ENCODE data around the gene BCL10. TPM values are rescaled to one million over a fixed set of nuclear protein-coding genes. Genes with fewer than 3 reads are reported as not detected.

BCL10 gene
- polyA plus RNA-seq, 1 of the 3 experiments (the other 2 are of a cell fraction), result 5.8 TPM

DNA sequence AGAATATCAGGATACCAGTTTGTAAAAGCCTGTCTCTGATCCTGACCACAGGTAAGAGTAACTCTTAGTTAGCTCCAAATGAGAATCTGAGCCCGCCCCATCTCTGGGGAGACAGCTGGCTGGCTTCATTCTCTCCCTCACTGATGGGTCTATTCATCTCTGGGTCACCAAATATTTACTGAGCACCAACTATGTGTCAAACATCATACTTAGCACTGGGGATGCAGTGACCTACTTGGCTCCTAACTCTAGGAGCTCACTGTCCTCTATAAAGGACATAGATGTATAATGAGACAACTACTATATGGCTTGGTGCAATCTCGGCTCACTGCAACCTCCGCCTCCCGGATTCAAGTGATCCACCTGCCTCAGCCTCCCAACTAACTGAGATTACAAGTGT, 29.8 kb upstream of the BCL10 start:
- no peak overlapping the region for H3K9ac ChIP-seq
- no peak overlapping the region for H3K27ac ChIP-seq (ENCODE audit: low read depth in 2 of 2, low read length in 1 of 2)
- H3F3A ChIP-seq (replicated peaks; ENCODE audit: insufficient read depth), result peaks cover 17% of the 10 kb centered on the region
- TF ChIP-seq USF1 (IDR thresholded peaks at IDR 0.05; ENCODE audit: borderline replicate concordance, low read depth) (no peak), TCF12 (IDR thresholded peaks at IDR 0.05) (no peak), EP300 (IDR thresholded peaks at IDR 0.05; ENCODE audit: borderline replicate concordance in 1 of 2, low read depth in 1 of 2, low read length in 1 of 2) (no peak), JUND (IDR thresholded peaks at IDR 0.05) (no peak), GABPA (IDR thresholded peaks at IDR 0.05; ENCODE audit: low read depth) (no peak)
- TF ChIP-seq, protein P1, sequence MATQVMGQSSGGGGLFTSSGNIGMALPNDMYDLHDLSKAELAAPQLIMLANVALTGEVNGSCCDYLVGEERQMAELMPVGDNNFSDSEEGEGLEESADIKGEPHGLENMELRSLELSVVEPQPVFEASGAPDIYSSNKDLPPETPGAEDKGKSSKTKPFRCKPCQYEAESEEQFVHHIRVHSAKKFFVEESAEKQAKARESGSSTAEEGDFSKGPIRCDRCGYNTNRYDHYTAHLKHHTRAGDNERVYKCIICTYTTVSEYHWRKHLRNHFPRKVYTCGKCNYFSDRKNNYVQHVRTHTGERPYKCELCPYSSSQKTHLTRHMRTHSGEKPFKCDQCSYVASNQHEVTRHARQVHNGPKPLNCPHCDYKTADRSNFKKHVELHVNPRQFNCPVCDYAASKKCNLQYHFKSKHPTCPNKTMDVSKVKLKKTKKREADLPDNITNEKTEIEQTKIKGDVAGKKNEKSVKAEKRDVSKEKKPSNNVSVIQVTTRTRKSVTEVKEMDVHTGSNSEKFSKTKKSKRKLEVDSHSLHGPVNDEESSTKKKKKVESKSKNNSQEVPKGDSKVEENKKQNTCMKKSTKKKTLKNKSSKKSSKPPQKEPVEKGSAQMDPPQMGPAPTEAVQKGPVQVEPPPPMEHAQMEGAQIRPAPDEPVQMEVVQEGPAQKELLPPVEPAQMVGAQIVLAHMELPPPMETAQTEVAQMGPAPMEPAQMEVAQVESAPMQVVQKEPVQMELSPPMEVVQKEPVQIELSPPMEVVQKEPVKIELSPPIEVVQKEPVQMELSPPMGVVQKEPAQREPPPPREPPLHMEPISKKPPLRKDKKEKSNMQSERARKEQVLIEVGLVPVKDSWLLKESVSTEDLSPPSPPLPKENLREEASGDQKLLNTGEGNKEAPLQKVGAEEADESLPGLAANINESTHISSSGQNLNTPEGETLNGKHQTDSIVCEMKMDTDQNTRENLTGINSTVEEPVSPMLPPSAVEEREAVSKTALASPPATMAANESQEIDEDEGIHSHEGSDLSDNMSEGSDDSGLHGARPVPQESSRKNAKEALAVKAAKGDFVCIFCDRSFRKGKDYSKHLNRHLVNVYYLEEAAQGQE (IDR thresholded peaks at IDR 0.05; ENCODE audit: low read depth, low read length), result no peak
- no peak overlapping the region for H3K4me3 ChIP-seq (ENCODE audit: low read depth in 2 of 2, low read length in 1 of 2)
- peaks cover 0 to 7% of the 10 kb centered on the region in 2 experiments; a peak in 2 of 4 replicates for H3K4me1 ChIP-seq (ENCODE audit: control insufficient read depth in 1 of 2, insufficient read depth in 2 of 2, low read depth in 1 of 2, low read length in 1 of 2)
- no peaks in the 10 kb centered on the region for H3K9me2 ChIP-seq
- POLR2A ChIA-PET, result no interaction called here
- no peaks in the 10 kb centered on the region for H3K9me3 ChIP-seq
- H3K36me3 ChIP-seq (replicated peaks in 1 of 2; ENCODE audit: control insufficient read depth in 1 of 2, insufficient read depth in 2 of 2, low read length in 1 of 2), result no peaks in the 10 kb centered on the region
- no peaks in the 10 kb centered on the region for H4K20me1 ChIP-seq (ENCODE audit: insufficient read depth)
- H2AFZ ChIP-seq (ENCODE audit: low read depth), result no peak overlapping the region
- H3K4me2 ChIP-seq, result no peak overlapping the region
- H3K27me3 ChIP-seq (ENCODE audit: insufficient read depth), result no peaks in the 10 kb centered on the region
- WGBS (ENCODE audit: low lambda C conversion rate), result 84% methylated on average over 4 of the region's 4 CpGs
- H3K79me2 ChIP-seq (ENCODE audit: insufficient read depth), result peaks cover 5% of the 10 kb centered on the region; the same call in 1 of the 2 replicates
- DNase-seq, result no peak
- CTCF ChIA-PET, result interaction anchor here (1.0 to 2.3 kb wide), 3 partner anchors 239 to 712 kb away, joined by 3 to 12 read pairs (median 4); no protein-coding TSS in a partner anchor

GRCh38 chr1:85303440-85304162, 27.2 kb upstream of the BCL10 start:
- Histone ChIP-seq H4K20me1 (ENCODE audit: insufficient read depth) (no peaks in the 10 kb centered on the region), H3F3A (replicated peaks; ENCODE audit: insufficient read depth) (peaks cover 4% of the 10 kb centered on the region), H3K4me2 (no peak overlapping the region), H3K9me3 (no peaks in the 10 kb centered on the region), H3K9me2 (no peaks in the 10 kb centered on the region), H3K4me1 (ENCODE audit: control insufficient read depth in 1 of 2, insufficient read depth in 2 of 2, low read depth in 1 of 2, low read length in 1 of 2) (peaks cover under 1 to 5% of the 10 kb centered on the region in 2 experiments; a peak in 2 of 4 replicates), H3K27ac (ENCODE audit: low read depth in 2 of 2, low read length in 1 of 2) (no peak overlapping the region), H3K4me3 (ENCODE audit: low read depth in 2 of 2, low read length in 1 of 2) (no peak overlapping the region), H3K27me3 (ENCODE audit: insufficient read depth) (no peaks in the 10 kb centered on the region), H3K36me3 (replicated peaks in 1 of 2; ENCODE audit: control insufficient read depth in 1 of 2, insufficient read depth in 2 of 2, low read length in 1 of 2) (no peaks in the 10 kb centered on the region), H3K79me2 (ENCODE audit: insufficient read depth) (no peaks in the 10 kb centered on the region), H2AFZ (ENCODE audit: low read depth) (no peak overlapping the region), H3K9ac (no peak overlapping the region)
- 90% methylated on average over 4 of the region's 4 CpGs for WGBS (ENCODE audit: low lambda C conversion rate)
- no peak for DNase-seq
- ChIA-PET POLR2A (no interaction called here), CTCF (interaction anchor here (0.6 to 1.8 kb wide), 5 partner anchors 110 to 546 kb away, joined by 3 to 8 read pairs (median 3); no protein-coding TSS in a partner anchor)
- TF ChIP-seq YY1 (IDR thresholded peaks at IDR 0.05; ENCODE audit: low read depth) (no peak), FOSL2 (IDR thresholded peaks at IDR 0.05; ENCODE audit: borderline replicate concordance, low read depth) (no peak), EZH2phosphoT487 (IDR thresholded peaks at IDR 0.05; ENCODE audit: borderline replicate concordance, low read depth) (no peak), SMC3 (IDR thresholded peaks at IDR 0.05; ENCODE audit: low read depth, low read length) (no peak), TAF1 (IDR thresholded peaks at IDR 0.05; ENCODE audit: borderline replicate concordance, low read depth, low read length) (no peak)
- TF ChIP-seq, protein P1 (IDR thresholded peaks at IDR 0.05; ENCODE audit: low read depth, low read length), result no peak
- TF ChIP-seq, protein P2, sequence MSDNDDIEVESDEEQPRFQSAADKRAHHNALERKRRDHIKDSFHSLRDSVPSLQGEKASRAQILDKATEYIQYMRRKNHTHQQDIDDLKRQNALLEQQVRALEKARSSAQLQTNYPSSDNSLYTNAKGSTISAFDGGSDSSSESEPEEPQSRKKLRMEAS (IDR thresholded peaks at IDR 0.05; ENCODE audit: low read depth), result no peak

All from SK-N-SH (cell line).